Mesothelial cell of epicardium (in vitro differentiated cells): ENCODE measurements around the gene HECW1. TPM values are rescaled to one million over a fixed set of nuclear protein-coding genes. Genes with fewer than 3 reads are reported as not detected.

Experiments
- DNase-seq, 2 experiments: peaks; one replicate each; pipeline ENCODE4 v3.0.0; 2021; ENCODE audit warnings: low spot score in 2 of 2; ENCODE audit not compliant: unreplicated experiment in 2 of 2
- H3K27ac Mint-ChIP-seq: 2 replicates; pipeline ENCODE4 v1.8.0; 2021; ENCODE audit warnings: mixed read lengths
- H3K27me3 Mint-ChIP-seq: 2 replicates; pipeline ENCODE4 v1.8.0; 2021; ENCODE audit warnings: low read depth, mixed read lengths
- H3K36me3 Mint-ChIP-seq: 2 replicates; pipeline ENCODE4 v1.8.0; 2021; ENCODE audit warnings: mixed read lengths
- H3K4me1 Mint-ChIP-seq: 2 replicates; pipeline ENCODE4 v1.8.0; 2021; ENCODE audit warnings: mixed read lengths
- H3K4me3 Mint-ChIP-seq: 2 replicates; pipeline ENCODE4 v1.8.0; 2021; ENCODE audit warnings: mild to moderate bottlenecking, moderate library complexity, mixed read lengths
- H3K9me3 Mint-ChIP-seq: 2 replicates; pipeline ENCODE4 v1.8.0; 2021; ENCODE audit warnings: mixed read lengths
- CTCF ChIP-seq: fragments of 200-600 bp; sonication (generic); IDR thresholded peaks from one replicate; pipeline ENCODE4 v1.5.0; 2021; ENCODE audit warnings: antibody characterized with exemption; ENCODE audit not compliant: unreplicated experiment
- total RNA-seq: library from RNA; stranded (reverse); gene quantifications from 3 replicates; pipeline ENCODE4 v1.2.1, GENCODE V29; 2021

Gene HECW1
- total RNA-seq, 1 donor from 2014 or later, result 1.4 TPM

DNA sequence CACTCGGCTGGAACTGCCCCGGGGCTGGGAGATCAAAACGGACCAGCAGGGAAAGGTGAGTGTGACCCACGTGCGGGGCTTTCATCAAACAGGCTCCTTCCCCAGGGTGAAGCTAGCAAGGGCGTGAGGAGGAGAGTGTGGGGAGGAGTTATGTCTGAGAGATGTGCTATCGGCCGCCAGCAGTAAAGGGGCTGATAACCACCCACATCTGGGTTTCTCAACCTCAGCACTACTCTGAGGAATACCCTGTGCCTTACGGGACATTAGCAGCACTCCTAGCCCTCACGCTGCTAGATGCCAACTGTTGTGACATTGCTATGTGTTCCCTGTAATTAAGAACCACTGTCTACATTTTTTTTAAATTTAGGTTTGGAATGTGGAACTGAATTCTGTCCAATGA lies 356.6 kb downstream of the HECW1 start:
- no peak for TF ChIP-seq CTCF
- no peaks in the 10 kb centered on the region for H3K9me3 Mint-ChIP-seq
- H3K27me3 Mint-ChIP-seq, result peaks cover 4% of the 10 kb centered on the region
- DNase-seq, result no peak
- H3K4me1 Mint-ChIP-seq, result peaks cover 13% of the 10 kb centered on the region
- no peak overlapping the region for H3K27ac Mint-ChIP-seq
- no peak overlapping the region for H3K4me3 Mint-ChIP-seq
- no peaks in the 10 kb centered on the region for H3K36me3 Mint-ChIP-seq

- H3K36me3 Mint-ChIP-seq, result no peaks in the 10 kb centered on the region
- H3K4me3 Mint-ChIP-seq, result no peak overlapping the region
- TF ChIP-seq CTCF, result no peak
- no peak overlapping the region for H3K27ac Mint-ChIP-seq
- no peaks in the 10 kb centered on the region for H3K9me3 Mint-ChIP-seq
- H3K27me3 Mint-ChIP-seq, result peaks cover 4% of the 10 kb centered on the region
- H3K4me1 Mint-ChIP-seq, result peaks cover 12% of the 10 kb centered on the region
- no peak for DNase-seq
These were observed 357.7 kb downstream of the HECW1 start for GRCh38 chr7:43470110-43470509.

GRCh38 chr7:43475983-43476382 lies 363.5 kb downstream of the HECW1 start:
- Mint-ChIP-seq H3K27me3 (no peaks in the 10 kb centered on the region), H3K4me1 (no peaks in the 10 kb centered on the region), H3K27ac (no peak overlapping the region)

DNA sequence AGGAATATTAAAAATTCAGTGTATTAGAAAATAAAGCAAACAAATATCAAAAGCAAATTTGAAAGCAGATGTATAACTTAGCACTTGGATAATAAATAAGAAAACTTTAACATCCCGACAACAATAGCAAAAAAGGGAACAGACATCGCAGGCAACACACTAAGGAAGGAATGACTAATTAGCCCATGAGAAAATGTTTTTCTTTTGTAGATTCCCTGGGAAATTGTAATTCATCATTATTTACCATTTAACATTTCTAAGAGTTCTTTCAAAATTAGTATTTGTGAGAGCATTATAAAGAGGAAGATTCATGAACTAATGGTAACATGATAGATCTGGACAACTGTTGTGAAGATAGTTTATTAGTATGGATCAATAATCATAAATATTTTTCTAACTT lies 364.4 kb downstream of the HECW1 start:
- no peaks in the 10 kb centered on the region for H3K27me3 Mint-ChIP-seq
- H3K4me3 Mint-ChIP-seq, result no peak overlapping the region
- no peak overlapping the region for H3K27ac Mint-ChIP-seq
- H3K36me3 Mint-ChIP-seq, result no peaks in the 10 kb centered on the region
- DNase-seq, result no peak
- TF ChIP-seq CTCF, result no peak
- peaks cover 3% of the 10 kb centered on the region for H3K9me3 Mint-ChIP-seq
- H3K4me1 Mint-ChIP-seq, result peaks cover under 1% of the 10 kb centered on the region

More at GRCh38 chr7:43475983-43476382, 363.5 kb downstream of the HECW1 start:
- Mint-ChIP-seq H3K9me3 (peaks cover 3% of the 10 kb centered on the region), H3K4me3 (no peak overlapping the region), H3K36me3 (no peaks in the 10 kb centered on the region)
- TF ChIP-seq CTCF, result no peak
- DNase-seq, result no peak

GRCh38 chr7:43479042-43479441 lies 366.6 kb downstream of the HECW1 start:
- no peak for TF ChIP-seq CTCF
- peaks cover 3% of the 10 kb centered on the region for H3K9me3 Mint-ChIP-seq
- no peak overlapping the region for H3K27ac Mint-ChIP-seq
- no peak overlapping the region for H3K4me3 Mint-ChIP-seq
- no peaks in the 10 kb centered on the region for H3K36me3 Mint-ChIP-seq
- no peaks in the 10 kb centered on the region for H3K27me3 Mint-ChIP-seq
- no peak for DNase-seq
- H3K4me1 Mint-ChIP-seq, result peaks cover 17% of the 10 kb centered on the region

- Mint-ChIP-seq H3K36me3 (no peaks in the 10 kb centered on the region), H3K4me3 (no peak overlapping the region), H3K27ac (no peak overlapping the region), H3K9me3 (peaks cover 3% of the 10 kb centered on the region), H3K4me1 (peaks cover 22% of the 10 kb centered on the region), H3K27me3 (no peaks in the 10 kb centered on the region)
- no peak for DNase-seq
- no peak for TF ChIP-seq CTCF
These were observed 367.1 kb downstream of the HECW1 start for GRCh38 chr7:43479543-43479942.
